GM23248 (cell line): ENCODE results near the gene AHI1. TPM values are rescaled to one million over a fixed set of nuclear protein-coding genes. Genes with fewer than 3 reads are reported as not detected.

Experiments used
- DNase-seq: peaks from one replicate; pipeline ENCODE4 v3.0.0-alpha.2; 2015
- H2AFZ ChIP-seq: fragments of 200-600 bp; sonication (generic); 2 replicates; pipeline ENCODE4 v1.6.1; 2016; ENCODE audit warnings: antibody characterized with exemption
- H3F3A ChIP-seq: fragments of 200-600 bp; sonication (generic); 2 replicates; pipeline ENCODE4 v1.6.1; 2016; ENCODE audit warnings: mild to moderate bottlenecking, antibody characterized with exemption, mixed run types; ENCODE audit not compliant: insufficient read depth
- H3K27ac ChIP-seq: fragments of 200-600 bp; sonication (generic); 2 replicates; pipeline ENCODE4 v1.5.1; 2016; ENCODE audit warnings: mild to moderate bottlenecking
- H3K27me3 ChIP-seq: fragments of 200-600 bp; sonication (generic); replicated peaks from 2 replicates; pipeline ENCODE4 v1.6.1; 2016; ENCODE audit warnings: mild to moderate bottlenecking; ENCODE audit not compliant: insufficient read depth
- H3K36me3 ChIP-seq: fragments of 200-600 bp; sonication (generic); 2 replicates; pipeline ENCODE4 v1.6.1; 2016; ENCODE audit warnings: low read depth, mild to moderate bottlenecking
- H3K4me1 ChIP-seq: fragments of 200-600 bp; sonication (generic); 2 replicates; pipeline ENCODE4 v1.6.1; 2016; ENCODE audit warnings: mild to moderate bottlenecking; ENCODE audit not compliant: insufficient read depth
- H3K4me2 ChIP-seq: fragments of 200-600 bp; sonication (generic); one replicate; pipeline ENCODE4 v1.6.1; 2016; ENCODE audit warnings: mild to moderate bottlenecking; ENCODE audit not compliant: unreplicated experiment
- H3K4me3 ChIP-seq: fragments of 200-600 bp; sonication (generic); 2 replicates; pipeline ENCODE4 v1.5.1; 2016; ENCODE audit warnings: mild to moderate bottlenecking
- H3K79me2 ChIP-seq: fragments of 200-600 bp; sonication (generic); 2 replicates; pipeline ENCODE4 v1.6.1; 2016; ENCODE audit warnings: mild to moderate bottlenecking; ENCODE audit not compliant: insufficient read depth
- H3K9ac ChIP-seq: fragments of 200-600 bp; sonication (generic); 2 replicates; pipeline ENCODE4 v1.6.1; 2016; ENCODE audit warnings: mild to moderate bottlenecking
- H3K9me2 ChIP-seq: fragments of 200-600 bp; sonication (generic); 2 replicates; pipeline ENCODE4 v1.6.1; 2016; ENCODE audit warnings: mixed run types, mild to moderate bottlenecking, moderate library complexity; ENCODE audit not compliant: insufficient read depth
- H3K9me3 ChIP-seq: fragments of 200-600 bp; sonication (generic); one replicate; pipeline ENCODE4 v1.6.1; 2017; ENCODE audit warnings: low read depth
- H4K20me1 ChIP-seq: fragments of 200-600 bp; sonication (generic); 2 replicates; pipeline ENCODE4 v1.6.0; 2016; ENCODE audit not compliant: insufficient read depth
- EZH2 ChIP-seq: fragments of 200-600 bp; sonication (generic); IDR thresholded peaks from 2 replicates; pipeline ENCODE4 v1.6.1; 2018; ENCODE audit warnings: antibody characterized with exemption, mild to moderate bottlenecking; ENCODE audit not compliant: insufficient read depth, poor library complexity, severe bottlenecking
- EZH2phosphoT487 ChIP-seq: fragments of 200-600 bp; sonication (generic); IDR thresholded peaks from 2 replicates; pipeline ENCODE4 v1.6.1; 2018; ENCODE audit warnings: antibody characterized with exemption, moderate library complexity, mild to moderate bottlenecking, low read depth; ENCODE audit not compliant: insufficient read depth
- WGBS, 2 experiments: methylation state at CpG; one replicate each; pipeline ENCODE4 v1.1.6; 2015 to 2017; ENCODE audit warnings: low lambda C conversion rate in 2 of 2, low coverage in 1 of 2; ENCODE audit errors: missing lambda C conversion rate in 2 of 2; 5-methylcytosine and 5-hydroxymethylcytosine counted together
- in situ Hi-C: fragments of 300-500 bp; cut with MboI; formaldehyde crosslinking; loops from 2 replicates; pipeline ENCODE4 v1.15.0; 2020
- polyA plus RNA-seq: library from polyadenylated mRNA; unstranded; fragments of >200 nt; fragmentation: Nextera tagmentation; extraction: Ambion mirVana; gene quantifications from 2 replicates; pipeline ENCODE4 v1.2.1, GENCODE V29; 2016
- total RNA-seq: library from RNA; depleted of rRNA; stranded (reverse); fragments of >200 nt; shearing (Covaris generic); gene quantifications from 2 replicates; pipeline ENCODE4 v1.2.3, GENCODE V29; 2014

The AHI1 gene
- total and polyA plus RNA-seq, 2 experiments from 2014 or later, result 11.1 to 25.9 TPM

DNA sequence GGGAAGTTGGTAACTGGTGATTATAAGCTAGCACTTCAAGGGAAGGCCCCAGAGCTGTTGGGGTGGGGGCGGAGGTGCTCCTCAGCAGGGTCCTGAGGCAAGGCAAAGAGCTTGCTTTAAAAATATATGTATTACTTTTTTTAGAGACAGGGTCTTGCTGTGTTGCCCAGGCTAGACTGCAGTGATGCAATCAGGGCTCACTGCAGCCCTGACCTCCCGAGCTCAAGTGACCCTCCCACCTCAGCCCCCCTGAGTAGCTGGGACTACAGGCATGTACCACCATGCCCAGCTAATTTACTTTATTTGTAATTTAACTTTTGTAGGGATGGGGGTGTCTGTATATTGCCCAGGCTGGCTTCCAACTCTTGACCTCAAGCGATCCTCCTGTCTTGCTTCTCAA, 229.3 kb downstream of the AHI1 start:
- H3K9ac ChIP-seq, result no peak overlapping the region
- H3K79me2 ChIP-seq, result no peaks in the 10 kb centered on the region
- no peaks in the 10 kb centered on the region for H3K27me3 ChIP-seq
- no peaks in the 10 kb centered on the region for H4K20me1 ChIP-seq
- H3K9me3 ChIP-seq, result no peaks in the 10 kb centered on the region
- WGBS, 2 experiments, result 62 to 63% methylated on average over 3 of the region's 3 CpGs
- no peaks in the 10 kb centered on the region for H3K36me3 ChIP-seq
- TF ChIP-seq EZH2phosphoT487, result no peak
- TF ChIP-seq EZH2, result no peak
- H3K4me1 ChIP-seq, result no peaks in the 10 kb centered on the region
- H3K9me2 ChIP-seq, result no peaks in the 10 kb centered on the region
- no peak overlapping the region for H3K4me2 ChIP-seq
- no peak overlapping the region for H3K27ac ChIP-seq
- in situ Hi-C loops, result no loop called here
- no peak overlapping the region for H2AFZ ChIP-seq
- no peaks in the 10 kb centered on the region for H3F3A ChIP-seq
- H3K4me3 ChIP-seq, result no peak overlapping the region
- DNase-seq, result no peak

DNA sequence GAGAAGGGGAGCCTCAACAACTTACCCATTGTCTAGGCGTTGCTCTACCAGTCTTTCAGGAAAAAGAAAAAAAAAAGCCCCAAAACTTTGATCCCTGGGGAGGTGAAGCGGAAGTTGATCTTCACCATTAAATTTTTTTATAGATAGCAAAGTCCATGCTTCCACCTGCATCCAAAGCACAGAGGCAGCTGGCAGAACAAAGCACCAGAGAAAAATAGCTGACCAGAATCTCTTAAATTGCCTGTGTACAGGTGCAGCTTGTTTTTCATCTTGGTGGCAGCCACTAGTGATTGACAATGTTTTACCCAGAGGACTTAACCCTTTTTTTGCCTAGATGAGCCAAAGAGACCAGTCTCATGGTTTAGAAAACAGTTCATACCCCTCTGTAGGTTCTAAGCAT, 230.5 kb downstream of the AHI1 start:
- no peaks in the 10 kb centered on the region for H3F3A ChIP-seq
- no peaks in the 10 kb centered on the region for H3K4me1 ChIP-seq
- H3K27me3 ChIP-seq, result no peaks in the 10 kb centered on the region
- H3K4me3 ChIP-seq, result no peak overlapping the region
- in situ Hi-C loops, result no loop called here
- no peaks in the 10 kb centered on the region for H3K9me3 ChIP-seq
- no peak overlapping the region for H3K27ac ChIP-seq
- WGBS, 2 experiments, result 38 to 48% methylated on average over 2 of the region's 2 CpGs
- no peaks in the 10 kb centered on the region for H3K9me2 ChIP-seq
- no peaks in the 10 kb centered on the region for H3K36me3 ChIP-seq
- no peak overlapping the region for H3K9ac ChIP-seq
- no peak overlapping the region for H2AFZ ChIP-seq
- H4K20me1 ChIP-seq, result no peaks in the 10 kb centered on the region
- no peak for DNase-seq
- no peaks in the 10 kb centered on the region for H3K79me2 ChIP-seq
- H3K4me2 ChIP-seq, result no peak overlapping the region
- TF ChIP-seq EZH2phosphoT487 (no peak), EZH2 (no peak)

DNA sequence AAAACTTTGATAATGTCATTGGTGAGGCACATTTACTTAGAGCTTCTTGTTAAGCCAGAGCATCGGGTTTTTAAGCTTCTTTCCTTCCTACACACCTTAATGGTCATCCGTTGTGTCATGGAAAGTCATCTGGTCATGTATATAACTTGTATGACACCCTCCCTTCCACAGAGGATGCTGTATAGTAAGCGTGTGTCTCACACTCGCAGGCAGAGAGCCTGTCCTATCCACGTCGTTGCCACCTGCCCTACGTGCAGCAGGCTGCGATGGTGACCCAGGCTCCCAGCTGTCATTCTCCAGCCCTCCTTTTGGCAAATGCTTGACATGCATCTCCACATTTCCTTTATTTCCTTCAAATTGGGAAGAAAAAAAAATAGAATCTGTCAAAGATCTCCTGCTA, 230.9 kb downstream of the AHI1 start:
- Histone ChIP-seq H3K36me3 (no peaks in the 10 kb centered on the region), H3K27me3 (no peaks in the 10 kb centered on the region), H3K4me1 (no peaks in the 10 kb centered on the region), H2AFZ (no peak overlapping the region), H3K79me2 (no peaks in the 10 kb centered on the region), H3K27ac (no peak overlapping the region), H3K9me2 (no peaks in the 10 kb centered on the region), H3K4me3 (no peak overlapping the region), H4K20me1 (no peaks in the 10 kb centered on the region), H3K4me2 (no peak overlapping the region), H3K9ac (no peak overlapping the region), H3F3A (no peaks in the 10 kb centered on the region), H3K9me3 (no peaks in the 10 kb centered on the region)
- in situ Hi-C loops, result no loop called here
- no peak for DNase-seq
- TF ChIP-seq EZH2, result no peak
- no peak for TF ChIP-seq EZH2phosphoT487
- WGBS, 2 experiments, result 70 to 75% methylated on average over 8 of the region's 8 CpGs

DNA sequence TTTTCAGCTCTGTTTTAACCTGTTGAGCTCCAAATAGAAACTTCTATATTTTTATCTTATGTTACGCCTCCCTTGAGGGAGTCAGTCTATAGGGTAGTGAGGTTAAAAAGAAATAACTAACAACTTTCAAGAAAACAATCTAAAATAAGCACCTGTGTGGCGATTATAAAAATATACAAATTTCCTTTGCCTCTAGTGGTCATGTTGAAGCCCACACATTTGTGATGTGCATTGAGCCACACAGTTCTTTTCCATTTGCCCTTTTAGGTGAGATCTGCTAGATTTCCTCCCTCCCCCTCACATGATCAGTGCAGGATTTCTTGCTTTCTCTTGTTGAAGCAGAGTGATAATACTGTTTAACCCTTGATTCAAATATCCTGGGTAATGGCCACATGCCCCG, 232.3 kb downstream of the AHI1 start:
- H3K4me2 ChIP-seq, result no peak overlapping the region
- no peaks in the 10 kb centered on the region for H3K27me3 ChIP-seq
- no peak overlapping the region for H3K27ac ChIP-seq
- H3K9ac ChIP-seq, result no peak overlapping the region
- no peaks in the 10 kb centered on the region for H4K20me1 ChIP-seq
- no peaks in the 10 kb centered on the region for H3K9me2 ChIP-seq
- H3K4me3 ChIP-seq, result no peak overlapping the region
- no peaks in the 10 kb centered on the region for H3K4me1 ChIP-seq
- H3K9me3 ChIP-seq, result no peaks in the 10 kb centered on the region
- H3K79me2 ChIP-seq, result no peaks in the 10 kb centered on the region
- 84 to 91% methylated on average over 3 of the region's 3 CpGs for WGBS, 2 experiments
- H2AFZ ChIP-seq, result no peak overlapping the region
- DNase-seq, result no peak
- H3K36me3 ChIP-seq, result no peaks in the 10 kb centered on the region
- in situ Hi-C loops, result no loop called here
- TF ChIP-seq EZH2phosphoT487, result no peak
- TF ChIP-seq EZH2, result no peak
- no peaks in the 10 kb centered on the region for H3F3A ChIP-seq
